Progenitor cell of endocrine pancreas (in vitro differentiated cells): ENCODE measurements around the gene ARSG. TPM values are rescaled to one million over a fixed set of nuclear protein-coding genes. Genes with fewer than 3 reads are reported as not detected.
"Not testable (repeated sequence)": the region's sequence is repeated elsewhere in the genome, so short reads cannot be mapped to it uniquely, and the experiment has no call there.

Source experiments
- DNase-seq: peaks from one replicate; pipeline ENCODE4 v3.0.0; 2021; ENCODE audit warnings: low spot score; ENCODE audit not compliant: unreplicated experiment
- H3K27ac Mint-ChIP-seq: 2 replicates; pipeline ENCODE4 v1.8.0; 2021; ENCODE audit warnings: mild to moderate bottlenecking, moderate library complexity, mixed read lengths
- H3K27me3 Mint-ChIP-seq: 2 replicates; pipeline ENCODE4 v1.8.0; 2021; ENCODE audit warnings: mixed read lengths
- H3K36me3 Mint-ChIP-seq: 2 replicates; pipeline ENCODE4 v1.8.0; 2022; ENCODE audit warnings: mixed read lengths; ENCODE audit not compliant: insufficient read depth
- H3K4me1 Mint-ChIP-seq: 2 replicates; pipeline ENCODE4 v1.8.0; 2021; ENCODE audit warnings: low read depth, mixed read lengths
- H3K4me3 Mint-ChIP-seq: 2 replicates; pipeline ENCODE4 v1.8.0; 2021; ENCODE audit warnings: low read depth, mild to moderate bottlenecking, moderate library complexity, mixed read lengths
- H3K9me3 Mint-ChIP-seq: 2 replicates; pipeline ENCODE4 v1.8.0; 2021; ENCODE audit warnings: low read depth, mixed read lengths
- total RNA-seq: library from RNA; stranded (reverse); gene quantifications from 2 replicates; pipeline ENCODE4 v1.2.1, GENCODE V29; 2021
- TF ChIP-seq, protein P1 (sequence below): fragments of 200-600 bp; sonication (generic); IDR thresholded peaks from one replicate; pipeline ENCODE4 v1.5.0; 2021; ENCODE audit warnings: antibody characterized with exemption, mild to moderate bottlenecking; ENCODE audit not compliant: unreplicated experiment

ARSG gene
- total RNA-seq, 1 donor from 2014 or later: 2.6 TPM

DNA sequence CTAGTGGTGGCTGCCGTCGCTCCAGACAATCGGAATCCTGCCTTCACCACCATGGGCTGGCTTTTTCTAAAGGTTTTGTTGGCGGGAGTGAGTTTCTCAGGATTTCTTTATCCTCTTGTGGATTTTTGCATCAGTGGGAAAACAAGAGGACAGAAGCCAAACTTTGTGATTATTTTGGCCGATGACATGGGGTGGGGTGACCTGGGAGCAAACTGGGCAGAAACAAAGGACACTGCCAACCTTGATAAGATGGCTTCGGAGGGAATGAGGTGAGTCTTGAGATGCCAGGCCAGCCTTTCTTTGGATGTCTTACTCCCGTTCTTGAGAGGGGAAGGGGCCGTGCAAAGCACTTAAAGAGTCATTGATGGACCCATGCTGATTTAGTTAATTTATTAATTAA lies 16.1 kb downstream of the ARSG start:
- Mint-ChIP-seq H3K4me1 (no peaks in the 10 kb centered on the region), H3K36me3 (peaks cover 2% of the 10 kb centered on the region), H3K27ac (peak overlapping the region; percentile 31), H3K9me3 (peaks cover 3% of the 10 kb centered on the region), H3K4me3 (no peak overlapping the region), H3K27me3 (no peaks in the 10 kb centered on the region)
- TF ChIP-seq, protein P1, sequence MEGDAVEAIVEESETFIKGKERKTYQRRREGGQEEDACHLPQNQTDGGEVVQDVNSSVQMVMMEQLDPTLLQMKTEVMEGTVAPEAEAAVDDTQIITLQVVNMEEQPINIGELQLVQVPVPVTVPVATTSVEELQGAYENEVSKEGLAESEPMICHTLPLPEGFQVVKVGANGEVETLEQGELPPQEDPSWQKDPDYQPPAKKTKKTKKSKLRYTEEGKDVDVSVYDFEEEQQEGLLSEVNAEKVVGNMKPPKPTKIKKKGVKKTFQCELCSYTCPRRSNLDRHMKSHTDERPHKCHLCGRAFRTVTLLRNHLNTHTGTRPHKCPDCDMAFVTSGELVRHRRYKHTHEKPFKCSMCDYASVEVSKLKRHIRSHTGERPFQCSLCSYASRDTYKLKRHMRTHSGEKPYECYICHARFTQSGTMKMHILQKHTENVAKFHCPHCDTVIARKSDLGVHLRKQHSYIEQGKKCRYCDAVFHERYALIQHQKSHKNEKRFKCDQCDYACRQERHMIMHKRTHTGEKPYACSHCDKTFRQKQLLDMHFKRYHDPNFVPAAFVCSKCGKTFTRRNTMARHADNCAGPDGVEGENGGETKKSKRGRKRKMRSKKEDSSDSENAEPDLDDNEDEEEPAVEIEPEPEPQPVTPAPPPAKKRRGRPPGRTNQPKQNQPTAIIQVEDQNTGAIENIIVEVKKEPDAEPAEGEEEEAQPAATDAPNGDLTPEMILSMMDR: no peak
- no peak for DNase-seq

DNA sequence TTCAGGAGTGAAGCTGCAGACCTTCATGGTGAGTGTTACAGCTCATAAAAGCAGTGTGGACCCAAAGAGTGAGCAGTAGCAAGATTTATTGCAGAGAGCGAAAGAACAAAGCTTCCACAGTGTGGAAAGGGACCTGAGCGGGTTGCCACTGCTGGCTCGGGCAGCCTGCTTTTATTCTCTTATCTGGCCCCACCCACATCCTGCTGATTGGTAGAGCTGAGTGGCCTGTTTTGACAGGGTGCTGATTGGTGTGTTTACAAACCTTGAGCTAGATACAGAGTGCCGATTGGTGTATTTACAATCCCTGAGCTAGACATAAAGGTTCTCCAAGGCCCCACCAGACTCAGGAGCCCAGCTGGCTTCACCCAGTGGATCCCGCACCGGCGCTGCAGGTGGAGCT lies 17.2 kb downstream of the ARSG start:
- H3K27ac Mint-ChIP-seq, H3K36me3 Mint-ChIP-seq, H3K4me3 Mint-ChIP-seq, H3K4me1 Mint-ChIP-seq, DNase-seq, H3K9me3 Mint-ChIP-seq, H3K27me3 Mint-ChIP-seq: not testable (repeated sequence)

DNA sequence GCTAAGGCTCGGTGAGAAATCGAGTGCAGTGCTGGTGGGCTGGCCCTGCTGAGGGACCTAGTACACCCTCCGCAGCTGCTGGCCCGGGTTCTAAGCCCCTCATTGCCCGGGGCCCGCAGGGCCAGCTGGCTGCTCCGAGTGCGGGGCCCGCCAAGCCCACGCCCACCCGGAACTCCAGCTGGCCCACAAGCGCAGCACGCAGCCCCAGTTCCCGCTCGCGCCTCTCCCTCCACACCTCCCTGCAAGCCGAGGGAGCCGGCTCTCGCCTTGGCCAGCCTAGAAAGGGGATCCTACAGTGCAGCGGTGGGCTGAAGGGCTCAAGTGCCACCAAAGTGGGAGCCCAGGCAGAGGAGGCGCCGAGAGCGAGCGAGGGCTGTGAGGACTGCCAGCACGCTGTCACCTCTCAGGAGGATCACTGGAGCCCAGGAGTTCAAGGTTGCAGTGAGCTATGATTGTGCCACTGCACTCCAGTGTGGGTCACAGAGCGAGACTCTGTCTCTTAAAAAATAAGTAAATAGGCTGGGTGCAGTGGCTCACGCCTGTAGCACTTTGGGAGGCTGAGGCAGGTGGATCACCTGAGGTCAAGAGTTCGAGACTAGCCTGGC lies 17.9 kb downstream of the ARSG start:
- DNase-seq, H3K4me3 Mint-ChIP-seq, H3K27ac Mint-ChIP-seq, H3K27me3 Mint-ChIP-seq, H3K36me3 Mint-ChIP-seq, H3K9me3 Mint-ChIP-seq, H3K4me1 Mint-ChIP-seq: not testable (repeated sequence)

GRCh38 chr17:68310152-68310551 lies 18.9 kb downstream of the ARSG start:
- no peak for DNase-seq
- peaks cover 2% of the 10 kb centered on the region for H3K36me3 Mint-ChIP-seq
- H3K27me3 Mint-ChIP-seq: no peaks in the 10 kb centered on the region
- TF ChIP-seq, protein P1: no peak
- H3K9me3 Mint-ChIP-seq: peaks cover 3% of the 10 kb centered on the region
- H3K4me1 Mint-ChIP-seq: peaks cover 2% of the 10 kb centered on the region
- H3K4me3 Mint-ChIP-seq: no peak overlapping the region
- no peak overlapping the region for H3K27ac Mint-ChIP-seq

DNA sequence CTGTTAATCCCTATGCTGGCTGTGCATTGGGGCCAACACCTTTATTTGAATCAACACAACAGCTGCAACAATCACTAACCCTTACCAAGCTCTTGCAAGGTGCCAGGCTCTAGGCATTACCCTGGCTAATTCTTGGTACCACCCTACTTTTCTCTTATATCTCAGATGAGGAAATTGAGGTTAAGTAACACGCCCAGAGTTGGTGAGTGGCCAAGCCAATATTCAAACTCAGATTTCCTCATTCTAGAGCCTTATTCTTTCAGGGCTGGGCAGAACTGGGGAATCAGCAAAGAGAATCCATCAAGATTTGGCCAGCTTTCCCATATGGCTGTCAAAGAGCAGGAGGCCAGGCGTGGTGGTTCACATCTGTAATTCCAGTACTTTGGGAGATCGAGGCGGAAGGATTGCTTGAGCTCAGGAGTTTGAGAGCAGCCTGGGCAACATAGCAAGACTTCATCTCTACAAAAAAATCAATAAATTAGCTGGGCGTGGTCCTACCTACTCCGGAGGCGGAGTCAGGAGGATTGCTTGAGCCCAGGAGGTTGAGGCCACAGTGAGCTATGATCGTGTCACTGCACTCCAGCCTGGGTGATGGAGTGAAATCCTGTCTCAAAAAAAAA lies 23.7 kb downstream of the ARSG start:
- no peak for DNase-seq
- peaks cover 32% of the 10 kb centered on the region for H3K4me1 Mint-ChIP-seq
- no peaks in the 10 kb centered on the region for H3K9me3 Mint-ChIP-seq
- H3K4me3 Mint-ChIP-seq: no peak overlapping the region
- no peak overlapping the region for H3K27ac Mint-ChIP-seq
- no peaks in the 10 kb centered on the region for H3K27me3 Mint-ChIP-seq
- TF ChIP-seq, protein P1: no peak
- H3K36me3 Mint-ChIP-seq: no peaks in the 10 kb centered on the region

GRCh38 chr17:68315930-68316329 lies 24.6 kb downstream of the ARSG start:
- Mint-ChIP-seq H3K9me3 (no peaks in the 10 kb centered on the region), H3K27me3 (no peaks in the 10 kb centered on the region), H3K27ac (no peak overlapping the region), H3K4me1 (peaks cover 39% of the 10 kb centered on the region), H3K36me3 (no peaks in the 10 kb centered on the region), H3K4me3 (no peak overlapping the region)
- TF ChIP-seq, protein P1: no peak
- no peak for DNase-seq
